HG03064 (cell line): ENCODE results near the gene CLPX.
"Not testable (repeated sequence)": the region's sequence is repeated elsewhere in the genome, so short reads cannot be mapped to it uniquely, and the experiment has no call there.

ENCODE experiments used
- ATAC-seq: cut with Tn5 transposase; IDR thresholded peaks from one replicate; pipeline ENCODE4 v1.9.1; 2021; ENCODE audit warnings: low read depth; ENCODE audit not compliant: unreplicated experiment

CLPX gene

GRCh38 chr15:65207280-65207840, 22.2 kb upstream of the CLPX start:
- no peak for ATAC-seq

- ATAC-seq, result no peak
These were observed 21.6 kb upstream of the CLPX start for GRCh38 chr15:65206750-65207149.

- ATAC-seq, result no peak
These were observed 20.0 kb upstream of the CLPX start for GRCh38 chr15:65204931-65205660.

GRCh38 chr15:65204236-65204930, 19.2 kb upstream of the CLPX start:
- no peak for ATAC-seq

GRCh38 chr15:65201918-65202317, 16.8 kb upstream of the CLPX start:
- no peak for ATAC-seq

GRCh38 chr15:65198571-65198970, 13.4 kb upstream of the CLPX start:
- no peak for ATAC-seq

GRCh38 chr15:65197337-65197645, 12.1 kb upstream of the CLPX start:
- ATAC-seq, result no peak

- ATAC-seq, result no peak
These were observed 11.6 kb upstream of the CLPX start for GRCh38 chr15:65196637-65197336.

GRCh38 chr15:65195548-65195923, 10.4 kb upstream of the CLPX start:
- no peak for ATAC-seq

GRCh38 chr15:65194826-65195547, 9.8 kb upstream of the CLPX start:
- ATAC-seq, result no peak

GRCh38 chr15:65192016-65192415, 6.9 kb upstream of the CLPX start:
- no peak for ATAC-seq

GRCh38 chr15:65189102-65189740, 4.1 kb upstream of the CLPX start:
- ATAC-seq, result no peak

GRCh38 chr15:65188472-65188871, 3.3 kb upstream of the CLPX start:
- ATAC-seq, result not testable (repeated sequence)

- no peak for ATAC-seq
These were observed 756 bp downstream of the CLPX start for GRCh38 chr15:65184305-65184867.

GRCh38 chr15:65183865-65184159, 1.3 kb downstream of the CLPX start:
- no peak for ATAC-seq

GRCh38 chr15:65182538-65182937, 2.6 kb downstream of the CLPX start:
- no peak for ATAC-seq

GRCh38 chr15:65181582-65182353, 3.4 kb downstream of the CLPX start:
- ATAC-seq, result not testable (repeated sequence)

GRCh38 chr15:65180167-65180566, 5.0 kb downstream of the CLPX start:
- no peak for ATAC-seq

- ATAC-seq, result no peak
These were observed 7.2 kb downstream of the CLPX start for GRCh38 chr15:65177901-65178300.

GRCh38 chr15:65176056-65176455, 9.1 kb downstream of the CLPX start:
- no peak for ATAC-seq
